IgD-negative memory B cell (primary cell): ENCODE data around the gene KSR1. TPM values are rescaled to one million over a fixed set of nuclear protein-coding genes. Genes with fewer than 3 reads are reported as not detected.

Experiments
- H3K27ac Mint-ChIP-seq, 3 donors: one replicate each; pipeline ENCODE4 v1.8.0; 2020 to 2022; ENCODE audit warnings: mild to moderate bottlenecking in 3 of 3, mixed read lengths in 3 of 3, moderate library complexity in 1 of 3
- H3K27me3 Mint-ChIP-seq: one replicate; pipeline ENCODE4 v1.8.0; 2021; ENCODE audit warnings: mixed read lengths
- H3K36me3 Mint-ChIP-seq: one replicate; pipeline ENCODE4 v1.8.0; 2020; ENCODE audit warnings: mild to moderate bottlenecking, mixed read lengths
- H3K4me1 Mint-ChIP-seq, 3 donors: one replicate each; pipeline ENCODE4 v1.8.0; 2020 to 2022; ENCODE audit warnings: mixed read lengths in 3 of 3, mild to moderate bottlenecking in 1 of 3
- H3K4me3 Mint-ChIP-seq, 4 donors: one replicate each; pipeline ENCODE4 v1.8.0; 2020 to 2022; ENCODE audit warnings: mild to moderate bottlenecking in 4 of 4, mixed read lengths in 4 of 4, moderate library complexity in 3 of 4
- H3K9me3 Mint-ChIP-seq, 3 donors: one replicate each; pipeline ENCODE4 v1.8.0; 2020 to 2021; ENCODE audit warnings: mixed read lengths in 3 of 3, mild to moderate bottlenecking in 1 of 3
- polyA plus RNA-seq: library from polyadenylated mRNA; unstranded; fragments of 300-500 nt; fragmentation: Illumina TruSeq; gene quantifications from one replicate; pipeline ENCODE4 v1.2.3, GENCODE V29; 2021

KSR1 gene
- polyA plus RNA-seq, 1 donor from 2014 or later: 2.1 TPM

- peaks cover 19 to 44% (median 36%) of the 10 kb centered on the region in 3 donors for H3K4me1 Mint-ChIP-seq
- H3K27me3 Mint-ChIP-seq: no peaks in the 10 kb centered on the region
- H3K4me3 Mint-ChIP-seq: no peak overlapping the region
- H3K36me3 Mint-ChIP-seq: peaks cover 4% of the 10 kb centered on the region
- H3K9me3 Mint-ChIP-seq: no peaks in the 10 kb centered on the region
- H3K27ac Mint-ChIP-seq: peak overlapping the region; percentile 14 to 32 (median 22)
Observed at GRCh38 chr17:27479838-27480237, 23.6 kb downstream of the KSR1 start.

- Mint-ChIP-seq H3K27me3 (no peaks in the 10 kb centered on the region), H3K9me3 (no peaks in the 10 kb centered on the region), H3K27ac (peak overlapping the region in 1 of 3 donors; percentile 96), H3K4me1 (peaks cover 13 to 42% (median 34%) of the 10 kb centered on the region in 3 donors), H3K4me3 (peak overlapping the region in 1 of 4 donors; percentile 39), H3K36me3 (peaks cover 6% of the 10 kb centered on the region)
Observed at GRCh38 chr17:27480699-27481098, 24.5 kb downstream of the KSR1 start.

- peak overlapping the region; percentile 53 to 96 (median 83) for H3K27ac Mint-ChIP-seq
- H3K36me3 Mint-ChIP-seq: peaks cover 8% of the 10 kb centered on the region
- H3K4me1 Mint-ChIP-seq: peaks cover 16 to 44% (median 35%) of the 10 kb centered on the region in 3 donors
- H3K27me3 Mint-ChIP-seq: no peaks in the 10 kb centered on the region
- no peaks in the 10 kb centered on the region for H3K9me3 Mint-ChIP-seq
- H3K4me3 Mint-ChIP-seq: peak overlapping the region in 2 of 4 donors; percentile 48 to 53
Observed at GRCh38 chr17:27481327-27481726, 25.1 kb downstream of the KSR1 start.

GRCh38 chr17:27485125-27485524 is 28.9 kb downstream of the KSR1 start:
- H3K9me3 Mint-ChIP-seq: no peaks in the 10 kb centered on the region
- H3K27ac Mint-ChIP-seq: no peak overlapping the region
- peaks cover 11% of the 10 kb centered on the region for H3K36me3 Mint-ChIP-seq
- peaks cover 24 to 38% (median 29%) of the 10 kb centered on the region in 3 donors for H3K4me1 Mint-ChIP-seq
- no peak overlapping the region for H3K4me3 Mint-ChIP-seq
- H3K27me3 Mint-ChIP-seq: no peaks in the 10 kb centered on the region

GRCh38 chr17:27485716-27486495 is 29.7 kb downstream of the KSR1 start:
- H3K4me1 Mint-ChIP-seq: peaks cover 23 to 33% (median 24%) of the 10 kb centered on the region in 3 donors
- peak overlapping the region in 2 of 4 donors; percentile 58 to 74 for H3K4me3 Mint-ChIP-seq

GRCh38 chr17:27486741-27487140 is 30.5 kb downstream of the KSR1 start:
- H3K9me3 Mint-ChIP-seq: no peaks in the 10 kb centered on the region
- peaks cover 9% of the 10 kb centered on the region for H3K36me3 Mint-ChIP-seq
- H3K27ac Mint-ChIP-seq: no peak overlapping the region
- H3K4me1 Mint-ChIP-seq: peaks cover 16 to 26% (median 18%) of the 10 kb centered on the region in 3 donors
- no peaks in the 10 kb centered on the region for H3K27me3 Mint-ChIP-seq
- H3K4me3 Mint-ChIP-seq: peak overlapping the region in 1 of 4 donors; percentile 58

More at GRCh38 chr17:27485716-27486495, 29.7 kb downstream of the KSR1 start:
- H3K27ac Mint-ChIP-seq: peak overlapping the region in 1 of 3 donors; percentile 61
- H3K36me3 Mint-ChIP-seq: peaks cover 11% of the 10 kb centered on the region
- no peaks in the 10 kb centered on the region for H3K27me3 Mint-ChIP-seq
- H3K9me3 Mint-ChIP-seq: no peaks in the 10 kb centered on the region

- no peaks in the 10 kb centered on the region for H3K27me3 Mint-ChIP-seq
- peak overlapping the region in 1 of 3 donors; percentile 39 for H3K27ac Mint-ChIP-seq
- peaks cover 14 to 21% (median 20%) of the 10 kb centered on the region in 3 donors for H3K4me1 Mint-ChIP-seq
- H3K36me3 Mint-ChIP-seq: peaks cover 9% of the 10 kb centered on the region
- no peaks in the 10 kb centered on the region for H3K9me3 Mint-ChIP-seq
- H3K4me3 Mint-ChIP-seq: peak overlapping the region in 1 of 4 donors; percentile 9
Observed at GRCh38 chr17:27488231-27488630, 32.0 kb downstream of the KSR1 start.

- no peaks in the 10 kb centered on the region for H3K9me3 Mint-ChIP-seq
- H3K27me3 Mint-ChIP-seq: no peaks in the 10 kb centered on the region
- peak overlapping the region in 1 of 3 donors; percentile 29 for H3K27ac Mint-ChIP-seq
- peak overlapping the region in 2 of 4 donors; percentile 59 to 76 for H3K4me3 Mint-ChIP-seq
- H3K4me1 Mint-ChIP-seq: peaks cover 18 to 22% (median 20%) of the 10 kb centered on the region in 3 donors
- H3K36me3 Mint-ChIP-seq: peaks cover 8% of the 10 kb centered on the region
Observed at GRCh38 chr17:27489045-27489715, 32.9 kb downstream of the KSR1 start.

- Mint-ChIP-seq H3K4me3 (no peak overlapping the region), H3K27me3 (no peaks in the 10 kb centered on the region), H3K4me1 (peaks cover 21 to 27% (median 27%) of the 10 kb centered on the region in 3 donors), H3K27ac (no peak overlapping the region), H3K36me3 (peaks cover 8% of the 10 kb centered on the region), H3K9me3 (no peaks in the 10 kb centered on the region)
Observed at GRCh38 chr17:27490391-27490790, 34.1 kb downstream of the KSR1 start.

GRCh38 chr17:27491713-27492190 is 35.5 kb downstream of the KSR1 start:
- H3K4me3 Mint-ChIP-seq: no peak overlapping the region
- peaks cover 4% of the 10 kb centered on the region for H3K36me3 Mint-ChIP-seq
- peaks cover 28 to 34% (median 32%) of the 10 kb centered on the region in 3 donors for H3K4me1 Mint-ChIP-seq
- no peaks in the 10 kb centered on the region for H3K9me3 Mint-ChIP-seq
- H3K27me3 Mint-ChIP-seq: no peaks in the 10 kb centered on the region
- peak overlapping the region in 1 of 3 donors; percentile 15 for H3K27ac Mint-ChIP-seq

GRCh38 chr17:27492470-27492869 is 36.2 kb downstream of the KSR1 start:
- Mint-ChIP-seq H3K36me3 (peaks cover 4% of the 10 kb centered on the region), H3K9me3 (no peaks in the 10 kb centered on the region), H3K4me1 (peaks cover 28 to 39% (median 35%) of the 10 kb centered on the region in 3 donors), H3K4me3 (no peak overlapping the region), H3K27me3 (no peaks in the 10 kb centered on the region), H3K27ac (no peak overlapping the region)

- H3K9me3 Mint-ChIP-seq: no peaks in the 10 kb centered on the region
- H3K4me3 Mint-ChIP-seq: no peak overlapping the region
- peaks cover 26 to 40% (median 31%) of the 10 kb centered on the region in 3 donors for H3K4me1 Mint-ChIP-seq
- H3K27me3 Mint-ChIP-seq: no peaks in the 10 kb centered on the region
- peak overlapping the region in 1 of 3 donors; percentile 69 for H3K27ac Mint-ChIP-seq
- peaks cover 4% of the 10 kb centered on the region for H3K36me3 Mint-ChIP-seq
Observed at GRCh38 chr17:27493088-27493487, 36.8 kb downstream of the KSR1 start.

- H3K27ac Mint-ChIP-seq: peak overlapping the region in 2 of 3 donors; percentile 18 to 87
Observed at GRCh38 chr17:27494192-27495091, 38.2 kb downstream of the KSR1 start.

GRCh38 chr17:27495460-27495859 is 39.2 kb downstream of the KSR1 start:
- H3K4me3 Mint-ChIP-seq: peak overlapping the region in 2 of 4 donors; percentile 30 to 65
- no peaks in the 10 kb centered on the region for H3K27me3 Mint-ChIP-seq
- H3K4me1 Mint-ChIP-seq: peaks cover 20 to 35% (median 27%) of the 10 kb centered on the region in 3 donors
- peaks cover 0 to 4% (median 2%) of the 10 kb centered on the region in 3 donors for H3K9me3 Mint-ChIP-seq
- peak overlapping the region; percentile 10 to 87 (median 10) for H3K27ac Mint-ChIP-seq
- H3K36me3 Mint-ChIP-seq: peaks cover 7% of the 10 kb centered on the region

More at GRCh38 chr17:27494192-27495091, 38.2 kb downstream of the KSR1 start:
- Mint-ChIP-seq H3K27me3 (no peaks in the 10 kb centered on the region), H3K9me3 (no peaks in the 10 kb centered on the region), H3K4me1 (peaks cover 20 to 35% (median 27%) of the 10 kb centered on the region in 3 donors), H3K4me3 (peak overlapping the region in 2 of 4 donors; percentile 58 to 79), H3K36me3 (peaks cover 3% of the 10 kb centered on the region)
